Measurements from ENCODE around the gene HCFC1. TPM values are rescaled to one million over a fixed set of nuclear protein-coding genes. Genes with fewer than 3 reads are reported as not detected.

HCFC1 gene
- polyA plus RNA-seq, 2 of the 4 experiments (the other 2 are of a cell fraction), result 4.4 to 33.3 TPM

DNA sequence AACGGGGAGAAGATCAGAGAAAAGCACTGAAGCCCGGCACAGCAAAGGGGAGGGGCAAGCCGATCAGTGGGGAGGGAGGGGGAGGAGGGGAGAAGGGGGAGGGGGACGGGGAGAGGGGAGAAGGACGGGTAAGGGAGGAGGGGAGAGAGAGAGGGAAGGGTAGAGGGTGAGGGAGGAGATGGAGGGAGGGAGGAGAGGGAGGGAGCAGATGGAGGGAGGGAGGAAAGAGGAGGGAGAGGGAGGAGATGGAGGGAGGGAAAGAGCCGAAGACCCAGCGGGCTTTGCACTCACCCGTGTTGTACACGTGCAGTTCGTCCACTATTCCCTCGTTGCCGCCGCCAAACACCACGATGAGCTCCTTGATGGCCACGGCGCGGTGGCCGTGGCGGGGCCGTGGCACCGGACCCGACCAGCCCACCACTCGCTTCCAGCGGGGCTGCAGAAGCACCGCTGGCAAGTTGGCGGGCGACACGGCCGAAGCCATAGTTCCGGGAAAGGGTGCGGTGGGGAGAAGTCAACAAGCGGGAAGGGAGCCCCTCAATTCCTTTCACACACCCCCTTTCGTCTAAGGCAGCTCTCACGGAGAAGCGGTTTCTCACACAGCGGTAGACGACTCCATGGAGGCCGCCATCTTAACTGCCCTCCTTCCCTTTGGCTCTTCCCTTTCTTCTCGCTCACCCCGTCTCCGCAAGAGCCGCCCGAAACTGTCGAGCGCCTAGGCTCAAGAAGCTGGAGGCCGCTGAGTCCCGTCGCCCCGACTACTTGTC is 1.1 kb downstream of the HCFC1 start:
- peak; percentile 12; the same call in 1 of the 2 replicates for TF ChIP-seq POLR2A (IDR thresholded peaks at IDR 0.05; ENCODE audit: low read length)
- TF ChIP-seq TP53 (CRISPR knock-in tag; IDR thresholded peaks at IDR 0.05), result 0 out of 2 replicates have a peak, but pooled peaks have one; percentile 7
- TF ChIP-seq, protein P1, sequence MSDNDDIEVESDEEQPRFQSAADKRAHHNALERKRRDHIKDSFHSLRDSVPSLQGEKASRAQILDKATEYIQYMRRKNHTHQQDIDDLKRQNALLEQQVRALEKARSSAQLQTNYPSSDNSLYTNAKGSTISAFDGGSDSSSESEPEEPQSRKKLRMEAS (IDR thresholded peaks at IDR 0.05), result peak; percentile 60
- TF ChIP-seq, protein P2, sequence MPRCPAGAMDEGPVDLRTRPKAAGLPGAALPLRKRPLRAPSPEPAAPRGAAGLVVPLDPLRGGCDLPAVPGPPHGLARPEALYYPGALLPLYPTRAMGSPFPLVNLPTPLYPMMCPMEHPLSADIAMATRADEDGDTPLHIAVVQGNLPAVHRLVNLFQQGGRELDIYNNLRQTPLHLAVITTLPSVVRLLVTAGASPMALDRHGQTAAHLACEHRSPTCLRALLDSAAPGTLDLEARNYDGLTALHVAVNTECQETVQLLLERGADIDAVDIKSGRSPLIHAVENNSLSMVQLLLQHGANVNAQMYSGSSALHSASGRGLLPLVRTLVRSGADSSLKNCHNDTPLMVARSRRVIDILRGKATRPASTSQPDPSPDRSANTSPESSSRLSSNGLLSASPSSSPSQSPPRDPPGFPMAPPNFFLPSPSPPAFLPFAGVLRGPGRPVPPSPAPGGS (IDR thresholded peaks at IDR 0.05), result 0 out of 3 replicates have a peak, but pooled peaks have one; percentile 10
- no peak for TF ChIP-seq JUNB (IDR thresholded peaks at IDR 0.05)
- TF ChIP-seq, protein P3, sequence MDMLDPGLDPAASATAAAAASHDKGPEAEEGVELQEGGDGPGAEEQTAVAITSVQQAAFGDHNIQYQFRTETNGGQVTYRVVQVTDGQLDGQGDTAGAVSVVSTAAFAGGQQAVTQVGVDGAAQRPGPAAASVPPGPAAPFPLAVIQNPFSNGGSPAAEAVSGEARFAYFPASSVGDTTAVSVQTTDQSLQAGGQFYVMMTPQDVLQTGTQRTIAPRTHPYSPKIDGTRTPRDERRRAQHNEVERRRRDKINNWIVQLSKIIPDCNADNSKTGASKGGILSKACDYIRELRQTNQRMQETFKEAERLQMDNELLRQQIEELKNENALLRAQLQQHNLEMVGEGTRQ (IDR thresholded peaks at IDR 0.05), result no peak
- TF ChIP-seq KDM5A (IDR thresholded peaks at IDR 0.05), result peak; percentile 67
- TF ChIP-seq, protein P4, sequence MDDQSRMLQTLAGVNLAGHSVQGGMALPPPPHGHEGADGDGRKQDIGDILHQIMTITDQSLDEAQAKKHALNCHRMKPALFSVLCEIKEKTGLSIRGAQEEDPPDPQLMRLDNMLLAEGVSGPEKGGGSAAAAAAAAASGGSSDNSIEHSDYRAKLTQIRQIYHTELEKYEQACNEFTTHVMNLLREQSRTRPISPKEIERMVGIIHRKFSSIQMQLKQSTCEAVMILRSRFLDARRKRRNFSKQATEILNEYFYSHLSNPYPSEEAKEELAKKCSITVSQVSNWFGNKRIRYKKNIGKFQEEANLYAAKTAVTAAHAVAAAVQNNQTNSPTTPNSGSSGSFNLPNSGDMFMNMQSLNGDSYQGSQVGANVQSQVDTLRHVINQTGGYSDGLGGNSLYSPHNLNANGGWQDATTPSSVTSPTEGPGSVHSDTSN (IDR thresholded peaks at IDR 0.05), result 0 out of 2 replicates have a peak, but pooled peaks have one; percentile 22
- POLR2A ChIA-PET, result interaction anchor here (1.0 to 1.7 kb wide), 5 partner anchors 11 to 76 kb away, joined by 3 to 6 read pairs (median 4); partner anchors contain the start of gene NAA10
- Histone ChIP-seq H3K4me1 (peaks cover 35% of the 10 kb centered on the region), H3K9me3 (no peaks in the 10 kb centered on the region), H3K4me3 (peak overlapping the region; percentile 100), H3K27ac (peak overlapping the region; percentile 99 to 100), H3K4me2 (peak overlapping the region; percentile 99)
- 2% methylated on average over 38 of the region's 49 CpGs for WGBS (ENCODE audit: missing lambda C conversion rate)
- FAIRE-seq (no peak), DNase-seq (ENCODE audit: low read depth in 1 of 2, low spot score in 1 of 2) (peak in 1 of 2 experiments; percentile 76), ATAC-seq (peak in 1 of 2 experiments; percentile 49; a peak in 3 of 6 replicates)
- CTCF ChIA-PET, result interaction anchor here (1.1 to 4.5 kb wide), 7 partner anchors 9 to 25 kb away, joined by 3 to 33 read pairs (median 5); no protein-coding TSS in a partner anchor

DNA sequence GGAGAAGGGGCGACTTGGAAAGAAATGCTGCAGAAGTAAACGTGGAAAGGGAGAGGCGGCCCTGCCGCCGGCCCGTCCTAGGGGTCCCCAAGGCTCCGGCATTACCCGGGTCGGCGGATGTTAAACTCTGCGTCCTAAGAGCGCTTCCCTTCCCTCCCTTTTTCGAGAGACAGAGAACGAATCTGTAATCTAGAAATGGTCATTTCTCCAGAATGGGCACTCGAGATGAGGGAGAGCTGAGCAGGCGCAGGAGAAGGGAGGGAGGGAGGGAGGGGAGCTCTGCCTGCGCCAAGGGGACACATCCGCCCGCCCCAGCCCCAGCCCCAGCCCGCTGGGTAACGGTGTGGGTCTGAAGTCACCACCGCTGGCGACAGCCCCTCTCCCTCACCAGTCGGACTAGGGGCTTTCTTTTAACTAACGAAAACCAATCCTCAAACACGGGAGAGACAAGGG is 1.7 kb downstream of the HCFC1 start:
- ATAC-seq (no peak), DNase-seq (ENCODE audit: low read depth in 1 of 2, low spot score in 1 of 2) (no peak), FAIRE-seq (no peak)
- Histone ChIP-seq H3K4me1 (peaks cover 34% of the 10 kb centered on the region), H3K4me3 (peak overlapping the region; percentile 100), H3K9me3 (no peaks in the 10 kb centered on the region), H3K4me2 (peak overlapping the region; percentile 99), H3K27ac (peak overlapping the region; percentile 99 to 100)
- TF ChIP-seq NPAS2 (CRISPR knock-in tag; IDR thresholded peaks at IDR 0.05; ENCODE audit: borderline replicate concordance), result no peak
- TF ChIP-seq, protein P5, sequence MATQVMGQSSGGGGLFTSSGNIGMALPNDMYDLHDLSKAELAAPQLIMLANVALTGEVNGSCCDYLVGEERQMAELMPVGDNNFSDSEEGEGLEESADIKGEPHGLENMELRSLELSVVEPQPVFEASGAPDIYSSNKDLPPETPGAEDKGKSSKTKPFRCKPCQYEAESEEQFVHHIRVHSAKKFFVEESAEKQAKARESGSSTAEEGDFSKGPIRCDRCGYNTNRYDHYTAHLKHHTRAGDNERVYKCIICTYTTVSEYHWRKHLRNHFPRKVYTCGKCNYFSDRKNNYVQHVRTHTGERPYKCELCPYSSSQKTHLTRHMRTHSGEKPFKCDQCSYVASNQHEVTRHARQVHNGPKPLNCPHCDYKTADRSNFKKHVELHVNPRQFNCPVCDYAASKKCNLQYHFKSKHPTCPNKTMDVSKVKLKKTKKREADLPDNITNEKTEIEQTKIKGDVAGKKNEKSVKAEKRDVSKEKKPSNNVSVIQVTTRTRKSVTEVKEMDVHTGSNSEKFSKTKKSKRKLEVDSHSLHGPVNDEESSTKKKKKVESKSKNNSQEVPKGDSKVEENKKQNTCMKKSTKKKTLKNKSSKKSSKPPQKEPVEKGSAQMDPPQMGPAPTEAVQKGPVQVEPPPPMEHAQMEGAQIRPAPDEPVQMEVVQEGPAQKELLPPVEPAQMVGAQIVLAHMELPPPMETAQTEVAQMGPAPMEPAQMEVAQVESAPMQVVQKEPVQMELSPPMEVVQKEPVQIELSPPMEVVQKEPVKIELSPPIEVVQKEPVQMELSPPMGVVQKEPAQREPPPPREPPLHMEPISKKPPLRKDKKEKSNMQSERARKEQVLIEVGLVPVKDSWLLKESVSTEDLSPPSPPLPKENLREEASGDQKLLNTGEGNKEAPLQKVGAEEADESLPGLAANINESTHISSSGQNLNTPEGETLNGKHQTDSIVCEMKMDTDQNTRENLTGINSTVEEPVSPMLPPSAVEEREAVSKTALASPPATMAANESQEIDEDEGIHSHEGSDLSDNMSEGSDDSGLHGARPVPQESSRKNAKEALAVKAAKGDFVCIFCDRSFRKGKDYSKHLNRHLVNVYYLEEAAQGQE (IDR thresholded peaks at IDR 0.05), result no peak
- TF ChIP-seq MAZ (IDR thresholded peaks at IDR 0.05; ENCODE audit: borderline replicate concordance, low read depth, low read length), result no peak
- TF ChIP-seq, protein P6, sequence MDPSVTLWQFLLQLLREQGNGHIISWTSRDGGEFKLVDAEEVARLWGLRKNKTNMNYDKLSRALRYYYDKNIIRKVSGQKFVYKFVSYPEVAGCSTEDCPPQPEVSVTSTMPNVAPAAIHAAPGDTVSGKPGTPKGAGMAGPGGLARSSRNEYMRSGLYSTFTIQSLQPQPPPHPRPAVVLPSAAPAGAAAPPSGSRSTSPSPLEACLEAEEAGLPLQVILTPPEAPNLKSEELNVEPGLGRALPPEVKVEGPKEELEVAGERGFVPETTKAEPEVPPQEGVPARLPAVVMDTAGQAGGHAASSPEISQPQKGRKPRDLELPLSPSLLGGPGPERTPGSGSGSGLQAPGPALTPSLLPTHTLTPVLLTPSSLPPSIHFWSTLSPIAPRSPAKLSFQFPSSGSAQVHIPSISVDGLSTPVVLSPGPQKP (IDR thresholded peaks at IDR 0.05; ENCODE audit: low read depth, low read length), result no peak
- no peak for TF ChIP-seq RFX5 (IDR thresholded peaks at IDR 0.05)
- TF ChIP-seq EP300 (IDR thresholded peaks at IDR 0.05), result no peak
- TF ChIP-seq SMC3 (IDR thresholded peaks at IDR 0.05), result no peak
- no peak for TF ChIP-seq POLR2A (IDR thresholded peaks at IDR 0.05; ENCODE audit: low read length)
- no peak for TF ChIP-seq RARB (CRISPR knock-in tag; IDR thresholded peaks at IDR 0.05)
- WGBS (ENCODE audit: missing lambda C conversion rate), result 4% methylated on average over 17 of the region's 26 CpGs
- ChIA-PET CTCF (interaction anchor here (1.1 to 4.5 kb wide), 3 partner anchors 12 to 22 kb away, joined by 3 to 33 read pairs (median 5); no protein-coding TSS in a partner anchor), POLR2A (no interaction called here)

All from A549 (cell line).